Measurements from ENCODE around the gene SPATA1. TPM values are rescaled to one million over a fixed set of nuclear protein-coding genes. Genes with fewer than 3 reads are reported as not detected.

The SPATA1 gene
- polyA plus RNA-seq, 1 donor (not counting 4 experiments of a cell fraction or from before 2014, with no cell fraction given) = 0.25 TPM

DNA sequence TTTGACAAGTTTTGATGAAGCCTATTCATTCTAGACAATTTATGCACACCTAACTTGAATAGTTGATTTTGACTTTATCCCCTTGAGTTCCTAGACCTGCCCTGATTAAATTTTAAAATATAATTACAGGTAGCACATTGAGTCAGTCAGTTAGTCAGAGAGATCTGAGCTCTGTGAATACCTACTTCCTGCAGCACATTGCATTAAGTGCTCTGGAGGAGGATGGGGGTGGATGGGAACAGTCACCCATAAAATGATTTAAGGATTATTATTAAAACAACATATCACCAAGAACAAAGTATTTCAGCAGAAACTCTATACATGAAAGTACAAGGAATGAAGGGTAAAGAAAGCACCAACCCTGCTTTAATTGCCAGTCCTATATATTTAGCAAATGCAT lies 38.9 kb upstream of the SPATA1 start:
- no peak overlapping the region for H3K4me2 ChIP-seq (ENCODE audit: control insufficient read depth, extremely low read depth, insufficient read depth, low read depth, low read length)
- no peak overlapping the region for H3K27ac ChIP-seq (ENCODE audit: control insufficient read depth, insufficient read depth, low read length)
- peaks cover 4% of the 10 kb centered on the region for H3K27me3 ChIP-seq (ENCODE audit: control insufficient read depth, extremely low read depth, insufficient read depth, low read length)
- TF ChIP-seq EZH2 (IDR thresholded peaks at IDR 0.05; ENCODE audit: low read length) = no peak
- TF ChIP-seq, protein P1, sequence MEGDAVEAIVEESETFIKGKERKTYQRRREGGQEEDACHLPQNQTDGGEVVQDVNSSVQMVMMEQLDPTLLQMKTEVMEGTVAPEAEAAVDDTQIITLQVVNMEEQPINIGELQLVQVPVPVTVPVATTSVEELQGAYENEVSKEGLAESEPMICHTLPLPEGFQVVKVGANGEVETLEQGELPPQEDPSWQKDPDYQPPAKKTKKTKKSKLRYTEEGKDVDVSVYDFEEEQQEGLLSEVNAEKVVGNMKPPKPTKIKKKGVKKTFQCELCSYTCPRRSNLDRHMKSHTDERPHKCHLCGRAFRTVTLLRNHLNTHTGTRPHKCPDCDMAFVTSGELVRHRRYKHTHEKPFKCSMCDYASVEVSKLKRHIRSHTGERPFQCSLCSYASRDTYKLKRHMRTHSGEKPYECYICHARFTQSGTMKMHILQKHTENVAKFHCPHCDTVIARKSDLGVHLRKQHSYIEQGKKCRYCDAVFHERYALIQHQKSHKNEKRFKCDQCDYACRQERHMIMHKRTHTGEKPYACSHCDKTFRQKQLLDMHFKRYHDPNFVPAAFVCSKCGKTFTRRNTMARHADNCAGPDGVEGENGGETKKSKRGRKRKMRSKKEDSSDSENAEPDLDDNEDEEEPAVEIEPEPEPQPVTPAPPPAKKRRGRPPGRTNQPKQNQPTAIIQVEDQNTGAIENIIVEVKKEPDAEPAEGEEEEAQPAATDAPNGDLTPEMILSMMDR (optimal IDR thresholded peaks at IDR 0.05 in 1 of 3, IDR thresholded peaks at IDR 0.05 in 1 of 3, conservative IDR thresholded peaks at IDR 0.05 in 1 of 3; ENCODE audit: extremely low read depth in 1 of 3, insufficient read depth in 2 of 3, low read length in 3 of 3) = no peak
- H2AFZ ChIP-seq (ENCODE audit: control insufficient read depth, low read length) = no peak overlapping the region
- no peaks in the 10 kb centered on the region for H3K4me1 ChIP-seq (ENCODE audit: control insufficient read depth, extremely low read depth, insufficient read depth, low read length)
- FAIRE-seq (no peak), DNase-seq (ENCODE audit: low read depth, low spot score) (no peak)
- no peak overlapping the region for H3K4me3 ChIP-seq (ENCODE audit: control insufficient read depth in 2 of 3, extremely low read depth in 1 of 3, insufficient read depth in 2 of 3, low read depth in 1 of 3, low read length in 3 of 3)
- no peaks in the 10 kb centered on the region for H3K9me3 ChIP-seq (ENCODE audit: control insufficient read depth, low read depth, low read length)
- H3K79me2 ChIP-seq (ENCODE audit: control insufficient read depth, insufficient read depth, low read length) = no peaks in the 10 kb centered on the region
- H4K20me1 ChIP-seq (ENCODE audit: control insufficient read depth, extremely low read depth, insufficient read depth, low read length) = no peaks in the 10 kb centered on the region
- H3K9me1 ChIP-seq (ENCODE audit: control insufficient read depth, extremely low read depth, insufficient read depth, low read length) = no peaks in the 10 kb centered on the region
- no peaks in the 10 kb centered on the region for H3K36me3 ChIP-seq (ENCODE audit: control insufficient read depth in 2 of 2, extremely low read depth in 1 of 2, insufficient read depth in 2 of 2, low read length in 2 of 2)
- dilution Hi-C loops (cut with MboI; ENCODE audit: extremely low pct_ligation_motif_present, low sequenced_read_pairs) = no loop called here
- no peak overlapping the region for H3K9ac ChIP-seq (ENCODE audit: control insufficient read depth, extremely low read depth, insufficient read depth, low read length)

DNA sequence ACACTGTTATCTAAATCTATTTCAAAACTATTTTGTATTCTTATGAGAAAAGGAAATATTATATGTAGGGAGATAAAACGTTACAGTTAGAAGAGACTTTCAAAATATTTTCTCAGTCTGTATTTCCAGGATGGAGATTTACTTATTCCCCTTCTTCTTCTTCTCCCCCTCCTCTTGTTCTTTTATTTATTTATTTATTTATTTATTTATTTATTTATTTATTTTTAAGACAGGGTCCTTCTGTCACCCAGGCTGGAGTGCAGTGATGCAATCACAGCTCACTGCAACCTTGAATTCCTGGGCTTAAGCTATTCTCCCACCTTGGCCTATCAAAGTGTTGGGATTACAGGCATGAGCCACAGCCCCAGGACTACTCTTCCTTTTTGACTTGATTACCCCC lies 30.0 kb upstream of the SPATA1 start:
- H3K79me2 ChIP-seq (ENCODE audit: control insufficient read depth, insufficient read depth, low read length) = peaks cover 20% of the 10 kb centered on the region
- no peaks in the 10 kb centered on the region for H3K9me3 ChIP-seq (ENCODE audit: control insufficient read depth, low read depth, low read length)
- no peak overlapping the region for H3K4me3 ChIP-seq (ENCODE audit: control insufficient read depth in 2 of 3, extremely low read depth in 1 of 3, insufficient read depth in 2 of 3, low read depth in 1 of 3, low read length in 3 of 3)
- dilution Hi-C loops (cut with MboI; ENCODE audit: extremely low pct_ligation_motif_present, low sequenced_read_pairs) = no loop called here
- DNase-seq (ENCODE audit: low read depth, low spot score) (no peak), FAIRE-seq (no peak)
- H4K20me1 ChIP-seq (ENCODE audit: control insufficient read depth, extremely low read depth, insufficient read depth, low read length) = no peaks in the 10 kb centered on the region
- no peak overlapping the region for H2AFZ ChIP-seq (ENCODE audit: control insufficient read depth, low read length)
- no peak overlapping the region for H3K9ac ChIP-seq (ENCODE audit: control insufficient read depth, extremely low read depth, insufficient read depth, low read length)
- no peak overlapping the region for H3K4me2 ChIP-seq (ENCODE audit: control insufficient read depth, extremely low read depth, insufficient read depth, low read depth, low read length)
- no peaks in the 10 kb centered on the region for H3K36me3 ChIP-seq (ENCODE audit: control insufficient read depth in 2 of 2, extremely low read depth in 1 of 2, insufficient read depth in 2 of 2, low read length in 2 of 2)
- TF ChIP-seq, protein P1 (optimal IDR thresholded peaks at IDR 0.05 in 1 of 3, IDR thresholded peaks at IDR 0.05 in 1 of 3, conservative IDR thresholded peaks at IDR 0.05 in 1 of 3; ENCODE audit: extremely low read depth in 1 of 3, insufficient read depth in 2 of 3, low read length in 3 of 3) = no peak
- no peak for TF ChIP-seq EZH2 (IDR thresholded peaks at IDR 0.05; ENCODE audit: low read length)
- H3K27ac ChIP-seq (ENCODE audit: control insufficient read depth, insufficient read depth, low read length) = no peak overlapping the region
- H3K27me3 ChIP-seq (ENCODE audit: control insufficient read depth, extremely low read depth, insufficient read depth, low read length) = no peaks in the 10 kb centered on the region
- peaks cover 5% of the 10 kb centered on the region for H3K4me1 ChIP-seq (ENCODE audit: control insufficient read depth, extremely low read depth, insufficient read depth, low read length)
- no peaks in the 10 kb centered on the region for H3K9me1 ChIP-seq (ENCODE audit: control insufficient read depth, extremely low read depth, insufficient read depth, low read length)

All from keratinocyte (primary cell).